Tibial artery (tissue), 4 donors: ENCODE data around the gene SND1.

ENCODE experiments used
- DNase-seq, 2 donors: peaks; one replicate each; pipeline ENCODE4 v3.0.0-alpha.2; 2019
- H3K27ac ChIP-seq, 2 donors: fragments of 200-600 bp; sonication (generic) in 1 of 2; 1 replicate in 1 of 2; 2 replicates in 1 of 2; pipeline ENCODE4 v1.5.1; 2018 to 2019; ENCODE audit warnings: mild to moderate bottlenecking in 1 of 2
- H3K27me3 ChIP-seq, 2 donors: fragments of 200-600 bp; sonication (generic) in 1 of 2; one replicate each; pipeline versions ENCODE4 v1.5.1 to v1.6.0; 2016 to 2019
- H3K36me3 ChIP-seq, 3 donors: fragments of 200-600 bp; sonication (generic) in 2 of 3; one replicate each; pipeline ENCODE4 v1.5.1; 2016 to 2019; ENCODE audit warnings: mild to moderate bottlenecking in 2 of 3
- H3K4me1 ChIP-seq, 4 donors: fragments of 200-600 bp; sonication (generic) in 2 of 4; 1 replicate in 3 of 4; 2 replicates in 1 of 4; pipeline ENCODE4 v1.5.1; 2016 to 2019
- H3K4me3 ChIP-seq, 2 donors: fragments of 200-600 bp; sonication (generic) in 1 of 2; 1 replicate in 1 of 2; 2 replicates in 1 of 2; pipeline ENCODE4 v1.5.1; 2018 to 2019; ENCODE audit warnings: mild to moderate bottlenecking in 2 of 2
- H3K9me3 ChIP-seq, 3 donors: fragments of 200-600 bp; sonication (generic) in 1 of 3; one replicate each; pipeline ENCODE4 v1.5.1; 2016 to 2019
- intact Hi-C: fragments of 100-400 bp; cut with DNase I; formaldehyde crosslinking; loops from one replicate; pipeline ENCODE4 v1.15.0; 2023; ENCODE audit warnings: low total_unique reads
- TF ChIP-seq, protein P1 (sequence below), 2 experiments: fragments of 200-600 bp in 1 of 2; fragments of 450-650 bp in 1 of 2; IDR thresholded peaks; one replicate each; pipeline ENCODE4 v1.5.1; 2017 to 2019; ENCODE audit warnings: antibody characterized with exemption in 2 of 2, mild to moderate bottlenecking in 1 of 2, moderate library complexity in 1 of 2

The SND1 gene

GRCh38 chr7:127794136-127794535, 142.1 kb downstream of the SND1 start:
- no peak for DNase-seq
- H3K27ac ChIP-seq, result no peak overlapping the region
- intact Hi-C loops, result no loop called here
- H3K4me1 ChIP-seq, result peaks cover 0 to 12% (median 6%) of the 10 kb centered on the region in 4 donors
- H3K27me3 ChIP-seq, result no peaks in the 10 kb centered on the region
- H3K9me3 ChIP-seq, result no peaks in the 10 kb centered on the region
- no peaks in the 10 kb centered on the region for H3K36me3 ChIP-seq
- TF ChIP-seq, protein P1, sequence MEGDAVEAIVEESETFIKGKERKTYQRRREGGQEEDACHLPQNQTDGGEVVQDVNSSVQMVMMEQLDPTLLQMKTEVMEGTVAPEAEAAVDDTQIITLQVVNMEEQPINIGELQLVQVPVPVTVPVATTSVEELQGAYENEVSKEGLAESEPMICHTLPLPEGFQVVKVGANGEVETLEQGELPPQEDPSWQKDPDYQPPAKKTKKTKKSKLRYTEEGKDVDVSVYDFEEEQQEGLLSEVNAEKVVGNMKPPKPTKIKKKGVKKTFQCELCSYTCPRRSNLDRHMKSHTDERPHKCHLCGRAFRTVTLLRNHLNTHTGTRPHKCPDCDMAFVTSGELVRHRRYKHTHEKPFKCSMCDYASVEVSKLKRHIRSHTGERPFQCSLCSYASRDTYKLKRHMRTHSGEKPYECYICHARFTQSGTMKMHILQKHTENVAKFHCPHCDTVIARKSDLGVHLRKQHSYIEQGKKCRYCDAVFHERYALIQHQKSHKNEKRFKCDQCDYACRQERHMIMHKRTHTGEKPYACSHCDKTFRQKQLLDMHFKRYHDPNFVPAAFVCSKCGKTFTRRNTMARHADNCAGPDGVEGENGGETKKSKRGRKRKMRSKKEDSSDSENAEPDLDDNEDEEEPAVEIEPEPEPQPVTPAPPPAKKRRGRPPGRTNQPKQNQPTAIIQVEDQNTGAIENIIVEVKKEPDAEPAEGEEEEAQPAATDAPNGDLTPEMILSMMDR (IDR thresholded peaks at IDR 0.05), result no peak
- no peak overlapping the region for H3K4me3 ChIP-seq

GRCh38 chr7:127794551-127794950, 142.6 kb downstream of the SND1 start:
- Histone ChIP-seq H3K27ac (no peak overlapping the region), H3K27me3 (no peaks in the 10 kb centered on the region), H3K4me3 (no peak overlapping the region), H3K4me1 (peaks cover 0 to 12% (median 6%) of the 10 kb centered on the region in 4 donors), H3K9me3 (no peaks in the 10 kb centered on the region), H3K36me3 (no peaks in the 10 kb centered on the region)
- DNase-seq, result no peak
- intact Hi-C loops, result no loop called here
- TF ChIP-seq, protein P1 (IDR thresholded peaks at IDR 0.05), result no peak

DNA sequence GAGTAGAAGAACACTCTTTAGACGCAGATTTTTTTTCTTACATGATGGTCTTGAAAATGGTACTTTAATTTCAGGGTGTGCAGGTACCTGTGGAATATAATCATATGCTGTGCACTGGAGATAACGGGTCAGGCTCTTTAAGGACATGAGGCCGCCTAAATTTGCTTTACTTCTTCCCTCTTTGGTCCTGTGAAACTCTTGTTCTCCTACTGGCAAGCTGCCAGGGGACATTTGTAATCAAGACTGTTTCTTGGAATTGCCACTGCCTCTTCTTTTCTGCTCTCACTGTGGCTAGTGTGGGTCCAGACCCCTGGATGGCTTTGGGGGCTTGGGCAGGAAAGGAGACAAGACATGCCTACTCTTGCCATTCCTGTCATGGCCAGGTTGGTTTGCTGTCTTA, 146.0 kb downstream of the SND1 start:
- peak in 1 of 2 donors; percentile 26 for DNase-seq
- Histone ChIP-seq H3K27me3 (no peaks in the 10 kb centered on the region), H3K27ac (no peak overlapping the region), H3K4me1 (peaks cover 0 to 12% (median 6%) of the 10 kb centered on the region in 4 donors), H3K36me3 (no peaks in the 10 kb centered on the region), H3K4me3 (no peak overlapping the region), H3K9me3 (no peaks in the 10 kb centered on the region)
- intact Hi-C loops, result no loop called here
- TF ChIP-seq, protein P1 (IDR thresholded peaks at IDR 0.05), result no peak

DNA sequence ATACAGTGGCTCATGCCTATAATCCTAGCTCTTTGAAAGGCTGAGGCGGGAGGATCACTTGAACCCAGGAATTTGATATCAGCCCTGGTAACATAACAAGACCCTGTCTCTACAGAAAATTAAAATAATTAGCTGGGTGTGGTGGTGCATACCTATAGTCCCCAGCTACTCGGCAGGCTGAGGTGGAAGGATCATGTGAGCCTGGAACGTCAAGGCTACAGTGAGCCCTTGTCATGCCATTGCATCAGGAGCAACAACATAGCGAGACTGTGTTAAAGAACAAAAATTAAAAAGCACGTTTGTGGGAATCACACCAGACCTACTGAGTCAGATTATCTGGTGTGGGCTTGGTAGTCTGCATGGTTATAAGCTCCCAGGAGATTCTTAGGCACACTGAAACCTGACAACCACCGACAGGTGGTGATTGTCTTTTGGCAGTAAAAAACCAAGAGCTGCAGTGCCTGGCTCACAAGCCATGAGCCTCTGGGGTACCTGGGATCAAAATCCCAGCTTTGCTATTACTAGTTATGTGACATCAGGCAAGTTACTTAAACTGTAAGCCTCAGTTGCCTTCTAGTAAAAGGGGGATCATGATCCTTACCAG, 146.9 kb downstream of the SND1 start:
- H3K4me3 ChIP-seq, result no peak overlapping the region
- intact Hi-C loops, result no loop called here
- no peaks in the 10 kb centered on the region for H3K36me3 ChIP-seq
- DNase-seq, result no peak
- H3K27ac ChIP-seq, result no peak overlapping the region
- TF ChIP-seq, protein P1 (IDR thresholded peaks at IDR 0.05), result no peak
- H3K27me3 ChIP-seq, result no peaks in the 10 kb centered on the region
- peaks cover 0 to 11% (median 4%) of the 10 kb centered on the region in 4 donors for H3K4me1 ChIP-seq
- H3K9me3 ChIP-seq, result no peaks in the 10 kb centered on the region

- intact Hi-C loops, result no loop called here
- Histone ChIP-seq H3K9me3 (no peaks in the 10 kb centered on the region), H3K4me3 (no peak overlapping the region), H3K27me3 (no peaks in the 10 kb centered on the region), H3K36me3 (no peaks in the 10 kb centered on the region), H3K27ac (no peak overlapping the region), H3K4me1 (peaks cover 0 to 8% (median 2%) of the 10 kb centered on the region in 4 donors)
- TF ChIP-seq, protein P1 (IDR thresholded peaks at IDR 0.05), result no peak
- DNase-seq, result no peak
Observed at GRCh38 chr7:127799535-127800305, 147.7 kb downstream of the SND1 start.
